ENCODE results near the gene CDC42EP4. TPM values are rescaled to one million over a fixed set of nuclear protein-coding genes. Genes with fewer than 3 reads are reported as not detected.

The CDC42EP4 gene
- total RNA-seq, 1 donor from 2014 or later: 41.3 TPM

- no peak for DNase-seq (ENCODE audit: low spot score)
- intact Hi-C loops (cut with DNase I): loop anchor here (5.0 kb wide), 1 partner anchor 507 kb away; no protein-coding TSS in a partner anchor
Measured at GRCh38 chr17:73234736-73235135, 77.1 kb downstream of the CDC42EP4 start.

Other genes starting within 250 kb of the CDC42EP4 start
- 7.2 TPM for gene SLC39A11, start 219.3 kb downstream of the CDC42EP4 start, total RNA-seq
- gene SSTR2, start 147.0 kb downstream of the CDC42EP4 start, total RNA-seq: 0.59 TPM
- gene COG1, start 118.9 kb downstream of the CDC42EP4 start, total RNA-seq: 48.5 TPM
- gene CPSF4L, start 50.1 kb downstream of the CDC42EP4 start, total RNA-seq: not detected